Breast epithelium (tissue), 3 donors: Measurements from ENCODE around the gene VAV3.

Experiments used
- CTCF ChIP-seq, 3 donors: fragments of 450-650 bp; IDR thresholded peaks; one replicate each; pipeline ENCODE4 v1.5.1; 2016 to 2017; ENCODE audit warnings: antibody characterized with exemption in 3 of 3, mild to moderate bottlenecking in 3 of 3, moderate library complexity in 3 of 3
- POLR2AphosphoS5 ChIP-seq, 3 donors: sonication (generic); formaldehyde crosslinking; IDR thresholded peaks; one replicate each; pipeline ENCODE4 v1.6.1; 2017; ENCODE audit warnings: antibody characterized with exemption in 3 of 3

GRCh38 chr1:107820801-107821200, 144.2 kb downstream of the VAV3 start:
- no peak for TF ChIP-seq CTCF (IDR thresholded peaks at IDR 0.05)
- TF ChIP-seq POLR2AphosphoS5 (IDR thresholded peaks at IDR 0.05) = no peak
